ENCODE measurements around the gene SEC14L5.

The SEC14L5 gene

DNA sequence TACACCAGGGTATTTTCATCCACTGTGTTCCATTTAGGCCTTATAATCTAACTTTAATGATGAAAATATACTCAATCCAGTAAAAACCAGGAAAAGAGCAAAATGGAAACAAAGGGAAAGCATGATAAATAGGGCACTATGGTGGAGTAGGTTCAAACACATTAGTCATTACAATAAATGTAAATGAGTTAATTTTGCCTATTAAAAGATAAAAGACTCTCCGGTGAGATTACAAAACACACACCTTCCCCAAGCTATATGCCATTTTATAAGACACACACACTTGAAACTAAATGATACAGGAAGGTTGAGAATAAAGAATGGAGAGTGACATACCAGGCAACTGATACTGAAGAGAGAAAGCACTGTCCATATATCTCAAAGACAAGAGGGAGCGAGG, 31.2 kb upstream of the SEC14L5 start:
- ChIA-PET POLR2A (no interaction called here), CTCF (no interaction called here)
- H3K4me1 ChIP-seq (ENCODE audit: control insufficient read depth, insufficient read depth, low read length), result no peaks in the 10 kb centered on the region
- H3K36me3 ChIP-seq (ENCODE audit: control insufficient read depth in 2 of 2, insufficient read depth in 1 of 2, low read length in 2 of 2), result no peaks in the 10 kb centered on the region
- no peaks in the 10 kb centered on the region for H3K9me3 ChIP-seq (ENCODE audit: control insufficient read depth, insufficient read depth, low read depth, low read length)
- no peak overlapping the region for H3K27ac ChIP-seq (ENCODE audit: extremely low read depth, low read depth, low read length)
- TF ChIP-seq ZNF626 (tag by site-specific recombination; IDR thresholded peaks at IDR 0.05), result 0 out of 2 replicates have a peak, but pooled peaks have one; percentile 40
- no peak for TF ChIP-seq ZBTB21 (tag by site-specific recombination; IDR thresholded peaks at IDR 0.05)
- TF ChIP-seq ZNF16 (tag by site-specific recombination; IDR thresholded peaks at IDR 0.05; ENCODE audit: low read depth), result no peak
- TF ChIP-seq SETDB1 (IDR thresholded peaks at IDR 0.05; ENCODE audit: insufficient read length, low read length), result peak; percentile 94
- TF ChIP-seq, protein P1, sequence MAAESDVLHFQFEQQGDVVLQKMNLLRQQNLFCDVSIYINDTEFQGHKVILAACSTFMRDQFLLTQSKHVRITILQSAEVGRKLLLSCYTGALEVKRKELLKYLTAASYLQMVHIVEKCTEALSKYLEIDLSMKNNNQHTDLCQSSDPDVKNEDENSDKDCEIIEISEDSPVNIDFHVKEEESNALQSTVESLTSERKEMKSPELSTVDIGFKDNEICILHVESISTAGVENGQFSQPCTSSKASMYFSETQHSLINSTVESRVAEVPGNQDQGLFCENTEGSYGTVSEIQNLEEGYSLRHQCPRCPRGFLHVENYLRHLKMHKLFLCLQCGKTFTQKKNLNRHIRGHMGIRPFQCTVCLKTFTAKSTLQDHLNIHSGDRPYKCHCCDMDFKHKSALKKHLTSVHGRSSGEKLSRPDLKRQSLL (tag by site-specific recombination; IDR thresholded peaks at IDR 0.05), result no peak
- no peak overlapping the region for H3K4me3 ChIP-seq (ENCODE audit: low read depth, low read length)

DNA sequence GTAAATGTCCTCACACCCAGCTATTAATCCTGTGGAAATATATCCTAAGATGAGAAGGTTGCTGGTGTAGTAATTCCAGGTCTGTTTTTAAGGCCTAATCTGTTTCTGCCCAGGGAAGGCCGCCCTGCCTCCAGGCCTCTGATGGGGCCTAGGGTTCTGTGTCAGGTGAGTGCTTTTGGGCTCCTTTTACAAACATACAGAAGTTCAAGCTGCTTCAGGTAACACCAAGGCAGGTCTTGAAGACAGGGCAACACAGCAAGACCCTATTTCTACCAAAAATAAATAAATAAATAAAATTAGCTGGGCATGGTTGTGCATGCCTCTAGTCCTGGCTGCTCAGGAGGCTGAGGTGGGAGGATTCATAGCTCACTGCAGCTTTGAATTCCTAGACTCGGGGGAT, 30.5 kb upstream of the SEC14L5 start:
- H3K4me3 ChIP-seq (ENCODE audit: low read depth, low read length), result no peak overlapping the region
- H3K27ac ChIP-seq (ENCODE audit: extremely low read depth, low read depth, low read length), result no peak overlapping the region
- ChIA-PET CTCF (no interaction called here), POLR2A (no interaction called here)
- TF ChIP-seq ZNF510 (tag by site-specific recombination; IDR thresholded peaks at IDR 0.05; ENCODE audit: insufficient replicate concordance) (no peak), ZNF785 (tag by site-specific recombination; IDR thresholded peaks at IDR 0.05) (no peak), ZNF121 (tag by site-specific recombination; IDR thresholded peaks at IDR 0.05) (0 out of 2 replicates have a peak, but pooled peaks have one; percentile 44), ZNF776 (tag by site-specific recombination; IDR thresholded peaks at IDR 0.05; ENCODE audit: borderline replicate concordance) (no peak), ZNF324 (tag by site-specific recombination; IDR thresholded peaks at IDR 0.05) (no peak), ZFP3 (tag by site-specific recombination; IDR thresholded peaks at IDR 0.05; ENCODE audit: low read depth) (no peak), ZNF707 (tag by site-specific recombination; IDR thresholded peaks at IDR 0.05) (no peak), ZNF311 (tag by site-specific recombination; IDR thresholded peaks at IDR 0.05; ENCODE audit: borderline replicate concordance) (no peak)
- TF ChIP-seq, protein P2, sequence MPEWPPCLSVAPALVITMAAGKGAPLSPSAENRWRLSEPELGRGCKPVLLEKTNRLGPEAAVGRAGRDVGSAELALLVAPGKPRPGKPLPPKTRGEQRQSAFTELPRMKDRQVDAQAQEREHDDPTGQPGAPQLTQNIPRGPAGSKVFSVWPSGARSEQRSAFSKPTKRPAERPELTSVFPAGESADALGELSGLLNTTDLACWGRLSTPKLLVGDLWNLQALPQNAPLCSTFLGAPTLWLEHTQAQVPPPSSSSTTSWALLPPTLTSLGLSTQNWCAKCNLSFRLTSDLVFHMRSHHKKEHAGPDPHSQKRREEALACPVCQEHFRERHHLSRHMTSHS (tag by site-specific recombination; IDR thresholded peaks at IDR 0.05), result no peak
- no peaks in the 10 kb centered on the region for H3K36me3 ChIP-seq (ENCODE audit: control insufficient read depth in 2 of 2, insufficient read depth in 1 of 2, low read length in 2 of 2)
- H3K4me1 ChIP-seq (ENCODE audit: control insufficient read depth, insufficient read depth, low read length), result no peaks in the 10 kb centered on the region
- no peaks in the 10 kb centered on the region for H3K9me3 ChIP-seq (ENCODE audit: control insufficient read depth, insufficient read depth, low read depth, low read length)

DNA sequence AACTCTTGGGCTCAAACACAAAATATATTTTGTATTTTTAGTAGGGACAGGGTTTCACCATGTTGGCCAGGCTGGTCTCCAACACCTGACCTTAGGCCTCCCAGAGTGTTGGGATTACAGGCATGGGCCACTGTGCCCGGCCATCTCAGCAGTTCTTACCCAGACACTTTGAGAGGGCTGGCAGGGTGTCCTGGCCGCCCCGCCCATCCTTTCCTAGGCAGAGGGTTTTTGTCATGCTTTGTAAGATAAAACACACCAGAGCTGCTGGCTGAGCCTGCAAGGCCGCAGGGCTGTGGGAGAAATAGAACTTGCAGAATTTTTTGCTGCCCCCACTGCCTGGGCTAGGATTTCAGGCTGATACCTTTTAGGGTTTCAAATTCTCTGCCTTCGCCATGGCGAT, 29.9 kb upstream of the SEC14L5 start:
- Histone ChIP-seq H3K4me3 (ENCODE audit: low read depth, low read length) (no peak overlapping the region), H3K9me3 (ENCODE audit: control insufficient read depth, insufficient read depth, low read depth, low read length) (no peaks in the 10 kb centered on the region), H3K27ac (ENCODE audit: extremely low read depth, low read depth, low read length) (no peak overlapping the region), H3K36me3 (ENCODE audit: control insufficient read depth in 2 of 2, insufficient read depth in 1 of 2, low read length in 2 of 2) (no peaks in the 10 kb centered on the region), H3K4me1 (ENCODE audit: control insufficient read depth, insufficient read depth, low read length) (no peaks in the 10 kb centered on the region)
- TF ChIP-seq ZNF521 (tag by site-specific recombination; IDR thresholded peaks at IDR 0.05) (no peak), ZNF623 (tag by site-specific recombination; IDR thresholded peaks at IDR 0.05) (no peak), ZXDB (tag by site-specific recombination; IDR thresholded peaks at IDR 0.05) (no peak), ZNF76 (tag by site-specific recombination; IDR thresholded peaks at IDR 0.05; ENCODE audit: borderline replicate concordance, low read depth) (no peak), ZNF747 (tag by site-specific recombination; IDR thresholded peaks at IDR 0.05) (no peak), ZIC2 (tag by site-specific recombination; IDR thresholded peaks at IDR 0.05) (no peak), ZBTB20 (tag by site-specific recombination; IDR thresholded peaks at IDR 0.05) (no peak), TRIM28 (IDR thresholded peaks at IDR 0.05; ENCODE audit: borderline replicate concordance, low read length) (no peak), KLF1 (tag by site-specific recombination; IDR thresholded peaks at IDR 0.05) (no peak), ZNF670 (tag by site-specific recombination; IDR thresholded peaks at IDR 0.05; ENCODE audit: low read depth) (no peak), ZNF501 (tag by site-specific recombination; IDR thresholded peaks at IDR 0.05) (no peak), ZNF843 (tag by site-specific recombination; IDR thresholded peaks at IDR 0.05) (no peak), BCL11B (tag by site-specific recombination; IDR thresholded peaks at IDR 0.05; ENCODE audit: low read depth) (no peak), ZNF146 (tag by site-specific recombination; IDR thresholded peaks at IDR 0.05) (no peak), SETDB1 (IDR thresholded peaks at IDR 0.05; ENCODE audit: insufficient read length, low read length) (no peak), ZFP69B (tag by site-specific recombination; IDR thresholded peaks at IDR 0.05) (no peak), ZNF341 (tag by site-specific recombination; IDR thresholded peaks at IDR 0.05; ENCODE audit: low read depth) (no peak)
- TF ChIP-seq, protein P3, sequence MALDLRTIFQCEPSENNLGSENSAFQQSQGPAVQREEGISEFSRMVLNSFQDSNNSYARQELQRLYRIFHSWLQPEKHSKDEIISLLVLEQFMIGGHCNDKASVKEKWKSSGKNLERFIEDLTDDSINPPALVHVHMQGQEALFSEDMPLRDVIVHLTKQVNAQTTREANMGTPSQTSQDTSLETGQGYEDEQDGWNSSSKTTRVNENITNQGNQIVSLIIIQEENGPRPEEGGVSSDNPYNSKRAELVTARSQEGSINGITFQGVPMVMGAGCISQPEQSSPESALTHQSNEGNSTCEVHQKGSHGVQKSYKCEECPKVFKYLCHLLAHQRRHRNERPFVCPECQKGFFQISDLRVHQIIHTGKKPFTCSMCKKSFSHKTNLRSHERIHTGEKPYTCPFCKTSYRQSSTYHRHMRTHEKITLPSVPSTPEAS (tag by site-specific recombination; IDR thresholded peaks at IDR 0.05), result no peak
- ChIA-PET POLR2A (interaction anchor here (0.6 kb wide), 1 partner anchor 581 kb away, joined by 3 read pairs; no protein-coding TSS in a partner anchor), CTCF (no interaction called here)

Measured in HEK293 (cell line).